Measurements from ENCODE around the gene HMG20B.

Gene HMG20B

DNA sequence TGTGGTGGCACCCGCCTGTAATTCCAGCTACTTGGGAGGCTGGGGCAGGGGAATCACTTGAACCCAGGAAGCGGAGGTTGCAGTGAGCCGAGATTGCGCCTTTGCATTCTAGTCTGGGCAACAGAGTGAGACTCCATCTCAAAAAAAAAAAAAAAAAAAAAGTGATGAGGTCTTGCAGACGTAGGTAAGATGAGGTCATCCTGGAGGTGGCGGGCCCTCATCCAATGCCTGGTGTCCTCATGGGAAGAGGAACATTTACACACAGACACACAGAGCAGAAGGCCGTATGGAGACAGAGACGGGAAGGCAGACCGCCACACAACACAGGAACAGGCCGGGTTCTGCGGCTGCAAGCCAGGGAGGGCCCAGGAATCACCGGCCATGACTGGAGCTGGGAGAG lies 49.5 kb downstream of the HMG20B start:
- DNase-seq, result no peak

GRCh38 chr19:3623716-3624115 lies 51.0 kb downstream of the HMG20B start:
- DNase-seq, result no peak

- no peak for DNase-seq
These were observed 53.3 kb downstream of the HMG20B start for GRCh38 chr19:3625996-3626472.

DNA sequence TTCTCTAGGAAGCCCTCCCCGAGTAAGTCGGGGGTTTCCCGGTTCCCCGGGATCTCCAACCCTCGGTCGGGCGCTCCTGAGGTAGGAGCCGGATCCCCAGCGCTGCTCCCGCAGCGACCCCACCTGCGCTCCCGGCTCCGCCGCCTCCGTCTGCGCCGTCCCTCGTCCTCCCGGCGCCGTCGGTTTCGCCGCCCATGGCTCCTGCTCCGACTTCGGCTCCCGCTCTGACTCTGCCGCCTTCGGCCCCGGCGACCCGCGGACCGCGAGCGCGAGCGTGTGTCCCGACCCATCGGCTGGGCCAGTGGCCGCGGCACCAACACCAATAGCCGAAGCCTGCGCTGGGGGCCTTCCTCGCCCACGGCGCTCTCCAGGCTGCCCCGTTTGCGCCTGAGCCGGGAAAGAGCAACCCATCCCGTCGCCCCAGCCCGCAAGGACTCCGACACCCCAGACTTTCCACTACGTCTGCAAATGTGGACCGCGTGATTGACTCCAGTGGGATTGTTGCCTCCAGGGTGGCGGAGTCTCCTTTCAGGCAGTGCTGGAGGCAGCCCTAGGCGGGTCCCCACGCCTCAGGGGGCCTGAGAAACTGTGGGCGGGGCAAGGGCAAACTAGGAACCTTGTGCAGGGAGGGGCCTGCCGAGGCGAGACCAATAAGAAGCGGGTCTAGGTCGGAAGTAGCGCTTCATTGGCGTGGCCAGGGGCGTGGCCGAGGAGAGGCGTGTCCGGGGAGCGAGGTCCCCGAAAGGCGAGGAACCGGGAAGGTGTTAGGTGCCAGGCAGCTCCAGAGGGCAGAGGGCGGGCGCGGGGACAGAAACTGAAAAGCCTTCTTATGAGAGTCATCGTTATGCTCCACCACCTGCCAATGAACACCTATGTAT lies 54.0 kb downstream of the HMG20B start, which contains the start of gene CACTIN:
TSS of gene CACTIN (minus strand) at position 318 of the 878 bp plus-strand sequence. CDS start at position 290, 28 bp downstream.
- peak; percentile 82 to 93 for DNase-seq

- DNase-seq, result no peak
These were observed 54.6 kb downstream of the HMG20B start for GRCh38 chr19:3627351-3627723.

All from cerebellar nuclear complex (tissue), 1 donor.